K562 (cell line): ENCODE data around the gene INTS6. TPM values are rescaled to one million over a fixed set of nuclear protein-coding genes. Genes with fewer than 3 reads are reported as not detected.

ENCODE experiments used
- ATAC-seq: fragments of 200-7000 bp; cut with Tn5 transposase; 3 replicates; pipeline ENCODE4 v1.9.1; 2020; ENCODE audit warnings: moderate library complexity
- BruUV-seq: library from RNA; stranded (reverse); fragments of 400-500 nt; replicated peaks from 2 replicates; lab custom pipeline; 2021; lab: Mats Ljungman, UMichigan
- CTCF ChIA-PET: fragments of 300-600 bp; formaldehyde crosslinking; extraction: SDS; loops from one replicate; lab custom pipeline; 2021; ENCODE audit warnings: low intra/inter-chr PET ratio; lab: Yijun Ruan, JAX
- POLR2A ChIA-PET: fragments of 300-600, 350-650 bp; sonication (Branson Sonifier 250); formaldehyde crosslinking; extraction: SDS; loops from one replicate; lab custom pipeline; 2021; ENCODE audit warnings: antibody characterized with exemption, inconsistent platforms; lab: Yijun Ruan, JAX
- DNase-seq, 4 experiments: peaks; one replicate each; pipeline versions ENCODE4 v3.0.0 to v3.0.0-alpha.2; 2011 to 2018; ENCODE audit warnings: low spot score in 3 of 4, mixed read lengths in 3 of 4; ENCODE audit errors: extremely low read depth in 1 of 4
- FAIRE-seq: peaks from 2 replicates; lab custom pipeline; 2011; peaks lifted over from hg19 to GRCh38; lab: Jason Lieb, UNC
- H2AFZ ChIP-seq: 2 replicates; pipeline ENCODE4 v1.6.0; 2011; ENCODE audit warnings: low read depth, low read length, control low read depth, inconsistent platforms
- H3K27ac ChIP-seq: fragments of 200-600 bp; 3 replicates; pipeline ENCODE4 v1.8.0; 2011; ENCODE audit warnings: low read depth, mild to moderate bottlenecking, control low read depth, inconsistent platforms, low read length, moderate library complexity, mixed read lengths; ENCODE audit errors: extremely low read depth
- H3K27me3 ChIP-seq, 2 experiments: fragments of 300-600 bp in 1 of 2; 2 replicates in 1 of 2; 3 replicates in 1 of 2; pipeline versions ENCODE4 v1.6.0 to v1.8.0; 2011; ENCODE audit warnings: inconsistent platforms in 2 of 2, low read length in 2 of 2, mild to moderate bottlenecking in 1 of 2, mixed read lengths in 1 of 2, moderate library complexity in 1 of 2; ENCODE audit not compliant: control insufficient read depth in 2 of 2, insufficient read depth in 2 of 2
- H3K36me3 ChIP-seq: fragments of 300-600 bp; 3 replicates; pipeline ENCODE4 v1.8.0; 2011; ENCODE audit warnings: mild to moderate bottlenecking, low read length, inconsistent platforms; ENCODE audit not compliant: control insufficient read depth, insufficient read depth
- H3K4me1 ChIP-seq, 2 experiments: fragments of 200-600 bp in 1 of 2; replicated peaks in 1 of 2; 2 replicates in 1 of 2; 3 replicates in 1 of 2; pipeline versions ENCODE4 v1.5.1 to v1.8.0; 2011; ENCODE audit warnings: inconsistent platforms in 2 of 2, low read length in 2 of 2, mild to moderate bottlenecking in 1 of 2, mixed read lengths in 1 of 2, moderate library complexity in 1 of 2; ENCODE audit not compliant: control insufficient read depth in 2 of 2, insufficient read depth in 2 of 2
- H3K4me2 ChIP-seq: 2 replicates; pipeline ENCODE4 v1.6.1; 2011; ENCODE audit warnings: low read length, control low read depth, inconsistent platforms, mixed read lengths; ENCODE audit not compliant: insufficient read depth
- H3K4me3 ChIP-seq: fragments of 200-600 bp; sonication (generic), shearing (Covaris generic); 2 replicates; pipeline ENCODE4 v1.5.1; 2016; ENCODE audit warnings: control low read depth, inconsistent platforms
- H3K79me2 ChIP-seq: fragments of 200-600 bp; 3 replicates; pipeline ENCODE4 v1.8.0; 2011; ENCODE audit warnings: low read length, inconsistent platforms; ENCODE audit not compliant: control insufficient read depth, insufficient read depth
- H3K9ac ChIP-seq, 2 experiments: 2 replicates each; pipeline versions ENCODE4 v1.6.0 to v1.6.1; 2011; ENCODE audit warnings: low read depth in 2 of 2, low read length in 2 of 2, control low read depth in 1 of 2, inconsistent platforms in 1 of 2, mild to moderate bottlenecking in 1 of 2, mixed read lengths in 1 of 2; ENCODE audit not compliant: insufficient read depth in 1 of 2
- H3K9me1 ChIP-seq: one replicate; pipeline ENCODE4 v1.6.0; 2011; ENCODE audit warnings: inconsistent platforms, mild to moderate bottlenecking, low read length, moderate library complexity; ENCODE audit not compliant: control insufficient read depth, insufficient read depth
- H3K9me3 ChIP-seq: replicated peaks from 2 replicates; pipeline ENCODE4 v1.5.1; 2011; ENCODE audit warnings: low read depth, low read length, inconsistent platforms; ENCODE audit not compliant: control insufficient read depth, insufficient read depth
- H4K20me1 ChIP-seq: replicated peaks from 2 replicates; pipeline ENCODE4 v1.6.1; 2011; ENCODE audit warnings: low read length, inconsistent platforms, mixed read lengths; ENCODE audit not compliant: control insufficient read depth, insufficient read depth
- BCLAF1 ChIP-seq, 2 experiments: fragments of 450-650 bp in 1 of 2; IDR thresholded peaks; 2 replicates each; pipeline ENCODE4 v1.6.1; 2011 to 2017; ENCODE audit warnings: low read depth in 2 of 2, antibody characterized with exemption in 1 of 2, borderline replicate concordance in 1 of 2, low read length in 1 of 2, mild to moderate bottlenecking in 1 of 2, mixed read lengths in 1 of 2; ENCODE audit not compliant: control insufficient read depth in 1 of 2
- CREB5 ChIP-seq: fragments of 250-450 bp; sonication (Bioruptor Pico); IDR thresholded peaks from 2 replicates; pipeline ENCODE4 v1.5.0; 2020; ENCODE audit warnings: mild to moderate bottlenecking
- HES1 ChIP-seq: fragments of 450-650 bp; IDR thresholded peaks from 2 replicates; pipeline ENCODE4 v1.6.1; 2016; ENCODE audit warnings: low read depth, mild to moderate bottlenecking, moderate library complexity
- LEF1 ChIP-seq: fragments of 450-650 bp; IDR thresholded peaks from 2 replicates; pipeline ENCODE4 v1.6.1; 2016; ENCODE audit warnings: mild to moderate bottlenecking
- PHF8 ChIP-seq: fragments of 200-600 bp; sonication (generic); IDR thresholded peaks from 2 replicates; pipeline ENCODE4 v1.6.1; 2012; ENCODE audit warnings: mixed run types, mild to moderate bottlenecking, inconsistent platforms, low read length, moderate library complexity, borderline replicate concordance
- RBM39 ChIP-seq: fragments of 200-400 bp; formaldehyde crosslinking; optimal IDR thresholded peaks from 2 replicates; pipeline ENCODE3; 2018; ENCODE audit warnings: low read depth, low read length
- SLC30A9 ChIP-seq: fragments of 250-450 bp; sonication (Bioruptor Pico); IDR thresholded peaks from 2 replicates; pipeline ENCODE4 v1.8.0; 2022; ENCODE audit warnings: mild to moderate bottlenecking, moderate library complexity
- SP2 ChIP-seq: IDR thresholded peaks from 2 replicates; pipeline ENCODE4 v1.6.1; 2011; ENCODE audit warnings: mild to moderate bottlenecking, low read depth, low read length, moderate library complexity; ENCODE audit not compliant: poor library complexity, severe bottlenecking; ENCODE audit errors: extremely low read depth
- XRCC3 ChIP-seq: fragments of 450-650 bp; IDR thresholded peaks from 2 replicates; pipeline ENCODE4 v1.6.1; 2017; ENCODE audit warnings: mild to moderate bottlenecking, moderate library complexity
- WGBS: fragments of 100-300 bp; shearing (Covaris generic); methylation state at CpG from one replicate; pipeline ENCODE4 v1.1.6; 2016; ENCODE audit warnings: low coverage, mixed read lengths; ENCODE audit not compliant: insufficient coverage; ENCODE audit errors: missing lambda C conversion rate; 5-methylcytosine and 5-hydroxymethylcytosine counted together
- in situ Hi-C: fragments of 300-500 bp; cut with MboI; formaldehyde crosslinking; loops from 4 replicates; pipeline ENCODE4 v1.15.0; 2018; ENCODE audit warnings: inconsistent platforms, mixed read lengths
- intact Hi-C: fragments of 100-400 bp; cut with micrococcal nuclease; formaldehyde crosslinking; loops from 2 replicates; pipeline ENCODE4 v1.14.2; 2022
- polyA plus RNA-seq, 8 experiments: library from polyadenylated mRNA; depleted of rRNA in 4 of 8; stranded (reverse) in 5 of 8; unstranded in 3 of 8; fragments of >200 nt; fragmentation: Nextera tagmentation in 2 of 8; fragmentation: Illumina TruSeq in 1 of 8; extraction: Ambion mirVana in 2 of 8; extraction: Trizol in 1 of 8; gene quantifications; 2 replicates each; pipeline versions ENCODE4 v1.2.1 to v1.2.3, GENCODE V29; 2011 to 2014; ENCODE audit warnings: inconsistent platforms in 1 of 8, missing spikeins in 1 of 8
- total RNA-seq, 7 experiments: library from RNA; depleted of rRNA in 6 of 7; stranded (reverse); fragments of >200 nt in 6 of 7; fragmentation: Illumina TruSeq in 2 of 7; extraction: Trizol in 2 of 7; gene quantifications; 2 replicates each; pipeline versions ENCODE4 v1.2.1 to v1.2.3, GENCODE V29; 2011 to 2021; ENCODE audit warnings: low replicate concordance in 1 of 7

INTS6 gene
- total and polyA plus RNA-seq, 9 of the 15 experiments (the other 6 are each of a cell fraction or from before 2014, with no cell fraction given) = 3.7 to 29.8 (median 16.1) TPM

GRCh38 chr13:51417716-51418115, 35.1 kb downstream of the INTS6 start:
- ChIA-PET POLR2A (interaction anchor here (1.0 kb wide), 1 partner anchor 27 kb away, joined by 3 read pairs; no protein-coding TSS in a partner anchor), CTCF (no interaction called here)
- no peak overlapping the region for H3K27ac ChIP-seq
- H3K36me3 ChIP-seq = peaks cover 35% of the 10 kb centered on the region
- no peak overlapping the region for H3K9ac ChIP-seq
- no peaks in the 10 kb centered on the region for H4K20me1 ChIP-seq
- no peaks in the 10 kb centered on the region for H3K4me1 ChIP-seq
- TF ChIP-seq RBM39 (no peak), LEF1 (no peak)
- H2AFZ ChIP-seq = no peak overlapping the region
- H3K4me2 ChIP-seq = no peak overlapping the region
- no peaks in the 10 kb centered on the region for H3K27me3 ChIP-seq
- intact Hi-C loops (no loop called here), in situ Hi-C loops (no loop called here)
- peaks cover 60% of the 10 kb centered on the region for H3K79me2 ChIP-seq
- BruUV-seq = no TSS peak
- ATAC-seq = no peak
- no peak for DNase-seq
- H3K4me3 ChIP-seq = no peak overlapping the region
- peaks cover 3% of the 10 kb centered on the region; the same call in 1 of the 2 replicates for H3K9me3 ChIP-seq
- no peaks in the 10 kb centered on the region for H3K9me1 ChIP-seq
- no peak for FAIRE-seq
- WGBS = 95% methylated on average over 3 of the region's 4 CpGs

GRCh38 chr13:51416107-51416506, 36.7 kb downstream of the INTS6 start:
- H3K27me3 ChIP-seq = no peaks in the 10 kb centered on the region
- H3K9ac ChIP-seq = no peak overlapping the region
- ChIA-PET POLR2A (no interaction called here), CTCF (no interaction called here)
- no peak overlapping the region for H3K4me3 ChIP-seq
- H3K9me3 ChIP-seq = peaks cover 3% of the 10 kb centered on the region; the same call in 1 of the 2 replicates
- FAIRE-seq = no peak
- H4K20me1 ChIP-seq = no peaks in the 10 kb centered on the region
- no peak for ATAC-seq
- H3K4me2 ChIP-seq = no peak overlapping the region
- no peak for DNase-seq
- no TSS peak for BruUV-seq
- intact Hi-C loops (no loop called here), in situ Hi-C loops (no loop called here)
- H3K36me3 ChIP-seq = peaks cover 33% of the 10 kb centered on the region
- no peaks in the 10 kb centered on the region for H3K4me1 ChIP-seq
- H3K9me1 ChIP-seq = no peaks in the 10 kb centered on the region
- H3K79me2 ChIP-seq = peaks cover 57% of the 10 kb centered on the region
- no peak overlapping the region for H3K27ac ChIP-seq
- no peak overlapping the region for H2AFZ ChIP-seq
- TF ChIP-seq BCLAF1 (IDR thresholded peaks at IDR 0.05; ENCODE audit: borderline replicate concordance in 1 of 2, control insufficient read depth in 1 of 2, low read depth in 2 of 2, low read length in 1 of 2) (no peak), CREB5 (CRISPR knock-in tag) (no peak), XRCC3 (no peak), PHF8 (no peak), SP2 (no peak), HES1 (no peak), SLC30A9 (CRISPR knock-in tag) (no peak)
